Spinal cord (tissue), 10 donors: ENCODE data around the gene PIF1. TPM values are rescaled to one million over a fixed set of nuclear protein-coding genes. Genes with fewer than 3 reads are reported as not detected.

ENCODE experiments used
- DNase-seq, 6 donors: peaks; one replicate each; pipeline versions ENCODE4 v3.0.0 to v3.0.0-alpha.2; 2013 to 2015; ENCODE audit warnings: low spot score in 6 of 6, low read depth in 4 of 6
- H3K27ac ChIP-seq: one replicate; pipeline ENCODE4 v1.5.1; 2013; ENCODE audit warnings: low read depth, low read length, control low read depth
- H3K27me3 ChIP-seq: one replicate; pipeline ENCODE4 v1.6.1; 2013; ENCODE audit warnings: low read length; ENCODE audit not compliant: control insufficient read depth, insufficient read depth
- H3K36me3 ChIP-seq: one replicate; pipeline ENCODE4 v1.6.1; 2013; ENCODE audit warnings: low read length; ENCODE audit not compliant: control insufficient read depth, insufficient read depth
- H3K4me1 ChIP-seq: one replicate; pipeline ENCODE4 v1.6.1; 2013; ENCODE audit warnings: low read length; ENCODE audit not compliant: control insufficient read depth, insufficient read depth
- H3K4me3 ChIP-seq: one replicate; pipeline ENCODE4 v1.5.1; 2013; ENCODE audit warnings: low read depth, low read length, control low read depth
- H3K9me3 ChIP-seq: one replicate; pipeline ENCODE4 v1.6.1; 2013; ENCODE audit warnings: low read length; ENCODE audit not compliant: control insufficient read depth, insufficient read depth
- WGBS: methylation state at CpG from one replicate; pipeline ENCODE4 v1.1.5; 2013; ENCODE audit warnings: missing lambda C conversion rate; ENCODE audit not compliant: insufficient coverage; 5-methylcytosine and 5-hydroxymethylcytosine counted together
- polyA plus RNA-seq, 2 donors: library from polyadenylated mRNA; unstranded; fragments of 120-200 nt; gene quantifications; one replicate each; pipeline ENCODE4 v1.2.1, GENCODE V29; 2013; ENCODE audit not compliant: insufficient read length in 2 of 2
- total RNA-seq, 2 donors: library from RNA; depleted of rRNA in 1 of 2; stranded (reverse); fragments of 120-200 nt in 1 of 2; fragments of >200 nt in 1 of 2; gene quantifications; one replicate each; pipeline versions ENCODE4 v1.2.3 to v1.2.4, GENCODE V29; 2013 to 2014
- donor health status: healthy.

PIF1 gene
- total and polyA plus RNA-seq, 4 donors, result 2.3 to 11.3 (median 6.3) TPM

DNA sequence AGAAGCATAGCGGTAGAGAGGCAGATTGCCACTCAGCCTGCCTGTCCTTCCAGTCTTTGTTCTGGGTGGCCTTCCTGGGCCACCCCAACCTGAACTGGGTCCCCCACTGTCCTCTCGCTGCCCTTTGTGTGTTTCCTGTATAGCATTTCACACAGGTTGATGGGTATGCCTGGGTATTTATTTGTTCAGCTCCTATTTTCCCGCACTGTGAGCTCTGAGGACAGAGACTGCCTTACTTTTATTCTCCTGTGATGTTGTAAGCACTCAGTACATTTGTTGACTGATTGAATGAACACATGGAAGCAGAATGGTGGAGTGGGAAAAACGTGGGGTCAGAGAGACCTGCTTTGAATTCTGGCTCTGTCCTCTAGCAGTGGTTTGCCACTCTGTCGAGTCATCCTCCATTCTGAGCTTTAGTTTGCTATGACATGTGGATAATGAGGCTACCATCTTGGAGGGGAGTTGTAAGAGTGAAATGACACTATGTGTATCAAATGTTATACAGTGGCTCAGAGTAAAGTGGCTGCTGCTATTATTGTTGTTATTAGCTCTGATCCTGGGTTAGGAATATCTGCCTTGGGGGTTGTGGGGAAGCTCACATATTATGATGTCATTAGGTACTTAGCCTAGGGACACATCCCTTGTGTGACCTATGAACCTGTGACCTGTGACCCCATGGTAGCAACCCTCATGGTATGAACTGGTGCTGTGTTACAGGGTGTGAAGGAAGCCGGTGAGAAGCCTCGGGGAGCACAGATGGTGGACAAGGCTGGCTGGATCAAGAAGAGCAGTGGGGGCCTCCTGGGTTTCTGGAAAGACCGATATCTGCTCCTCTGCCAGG is 22.6 kb upstream of the PIF1 start:
- Histone ChIP-seq H3K36me3 (peaks cover 6% of the 10 kb centered on the region), H3K27me3 (no peaks in the 10 kb centered on the region), H3K4me3 (no peak overlapping the region), H3K4me1 (peaks cover 36% of the 10 kb centered on the region), H3K9me3 (no peaks in the 10 kb centered on the region), H3K27ac (no peak overlapping the region)
- 83% methylated on average over 5 of the region's 8 CpGs for WGBS
- DNase-seq, result no peak

GRCh38 chr15:64847448-64847847 is 22.0 kb upstream of the PIF1 start:
- no peaks in the 10 kb centered on the region for H3K27me3 ChIP-seq
- H3K36me3 ChIP-seq, result peaks cover 6% of the 10 kb centered on the region
- no CpG with 5 or more reads among the region's 3 CpGs for WGBS
- no peak overlapping the region for H3K4me3 ChIP-seq
- no peaks in the 10 kb centered on the region for H3K9me3 ChIP-seq
- DNase-seq, result no peak
- no peak overlapping the region for H3K27ac ChIP-seq
- peaks cover 42% of the 10 kb centered on the region for H3K4me1 ChIP-seq

GRCh38 chr15:64847016-64847415 is 21.6 kb upstream of the PIF1 start:
- Histone ChIP-seq H3K27ac (no peak overlapping the region), H3K27me3 (no peaks in the 10 kb centered on the region), H3K4me3 (no peak overlapping the region), H3K4me1 (peaks cover 47% of the 10 kb centered on the region), H3K9me3 (no peaks in the 10 kb centered on the region), H3K36me3 (peaks cover 6% of the 10 kb centered on the region)
- DNase-seq, result no peak
- 100% methylated on average over 2 of the region's 3 CpGs for WGBS

DNA sequence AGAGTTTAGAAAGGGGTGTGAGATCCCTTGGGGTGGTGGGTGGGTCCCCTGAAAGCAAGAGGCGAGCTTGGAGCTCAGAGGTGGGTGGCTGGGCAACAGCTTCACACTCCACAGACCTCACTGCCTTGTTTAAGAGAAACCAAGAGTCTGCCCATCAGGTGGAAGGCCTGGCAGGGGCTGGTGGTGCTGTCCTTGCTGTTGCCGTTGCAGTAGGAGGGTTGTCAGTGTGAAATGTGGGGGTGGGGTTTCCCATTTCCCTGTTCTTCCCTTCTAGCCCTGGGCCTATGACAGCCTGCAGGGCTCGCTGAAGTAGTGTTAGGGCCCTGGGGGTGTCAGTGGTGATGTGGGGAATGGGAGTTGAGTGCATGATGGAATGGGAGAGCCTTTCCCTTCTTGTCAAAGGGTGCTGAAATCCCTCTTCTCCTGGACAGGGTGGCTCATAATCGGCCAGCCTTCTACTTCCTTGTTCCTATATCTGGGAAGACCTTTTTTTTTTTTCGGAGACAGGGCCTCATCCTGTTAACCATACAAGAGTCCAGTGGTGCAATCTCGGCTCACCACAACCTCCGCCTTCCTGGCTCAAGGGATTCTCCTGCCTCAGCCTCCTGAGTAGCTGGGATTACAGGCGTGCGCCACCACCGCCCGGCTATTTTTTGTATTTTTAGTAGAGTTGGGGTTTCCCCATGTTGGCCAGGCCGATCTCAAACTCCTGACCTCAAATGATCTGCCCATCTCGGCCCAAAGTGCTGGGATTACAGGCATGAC is 20.6 kb upstream of the PIF1 start:
- Histone ChIP-seq H3K27ac (peak overlapping the region; percentile 11), H3K4me3 (no peak overlapping the region), H3K27me3 (no peaks in the 10 kb centered on the region), H3K36me3 (peaks cover 9% of the 10 kb centered on the region), H3K4me1 (peaks cover 52% of the 10 kb centered on the region), H3K9me3 (no peaks in the 10 kb centered on the region)
- 88% methylated on average over 8 of the region's 13 CpGs for WGBS
- no peak for DNase-seq

DNA sequence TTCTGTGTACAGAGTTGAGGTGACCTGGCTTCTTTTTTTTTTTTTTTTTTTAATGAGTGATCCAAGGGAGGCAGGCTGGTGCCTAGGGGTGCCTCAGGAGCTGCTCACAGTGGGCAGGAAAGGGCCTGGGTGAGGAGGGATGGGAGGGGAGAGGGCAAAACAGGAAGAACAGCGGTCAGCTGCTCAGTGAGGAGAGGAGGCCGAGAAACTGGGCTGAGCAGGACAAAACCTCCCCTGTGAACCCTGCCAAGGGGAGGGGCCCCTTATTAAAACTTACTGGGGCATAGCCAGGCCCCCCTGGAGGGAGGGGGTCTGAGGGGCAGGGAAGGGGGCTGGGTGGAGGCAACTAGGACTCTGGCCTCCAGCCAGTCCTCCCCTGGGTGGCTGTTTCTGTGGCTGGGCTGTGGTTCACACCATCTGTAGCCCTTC is 19.8 kb upstream of the PIF1 start:
- peak in 1 of 6 donors; percentile 65 for DNase-seq
- 14% methylated on average over 1 of the region's 2 CpGs for WGBS
- Histone ChIP-seq H3K27ac (peak overlapping the region; percentile 11), H3K36me3 (peaks cover 6% of the 10 kb centered on the region), H3K4me1 (peaks cover 58% of the 10 kb centered on the region), H3K4me3 (no peak overlapping the region), H3K27me3 (no peaks in the 10 kb centered on the region), H3K9me3 (no peaks in the 10 kb centered on the region)

GRCh38 chr15:64844576-64845145 is 19.2 kb upstream of the PIF1 start:
- peak overlapping the region; percentile 24 for H3K4me3 ChIP-seq

DNA sequence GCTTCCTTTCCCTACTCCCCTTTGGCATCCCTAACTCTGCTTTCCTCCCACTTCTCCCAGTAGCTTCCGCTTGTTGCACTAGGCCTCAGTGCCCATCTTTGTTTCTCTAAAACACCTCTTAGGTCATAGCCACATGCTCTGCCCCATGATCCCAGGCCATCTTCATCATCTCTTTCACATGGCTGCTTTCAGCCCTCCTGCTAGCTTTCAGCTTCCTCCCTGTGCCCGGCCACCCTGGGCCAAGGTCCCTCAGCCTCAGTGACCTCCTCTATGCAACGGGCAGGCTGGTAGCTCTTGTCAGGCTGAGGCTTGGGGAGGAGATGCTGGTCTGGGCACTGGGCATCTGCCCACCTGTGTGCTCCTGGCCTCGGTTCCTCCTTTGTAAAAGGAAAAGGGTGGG is 18.5 kb upstream of the PIF1 start:
- H3K9me3 ChIP-seq, result no peaks in the 10 kb centered on the region
- peaks cover 58% of the 10 kb centered on the region for H3K4me1 ChIP-seq
- 87% methylated on average over 3 of the region's 4 CpGs for WGBS
- H3K36me3 ChIP-seq, result peaks cover 3% of the 10 kb centered on the region
- peak overlapping the region; percentile 24 for H3K4me3 ChIP-seq
- no peak for DNase-seq
- peak overlapping the region; percentile 11 for H3K27ac ChIP-seq
- H3K27me3 ChIP-seq, result no peaks in the 10 kb centered on the region

More at GRCh38 chr15:64844576-64845145, 19.2 kb upstream of the PIF1 start:
- H3K27ac ChIP-seq, result peak overlapping the region; percentile 11
- H3K36me3 ChIP-seq, result peaks cover 6% of the 10 kb centered on the region
- DNase-seq, result no peak
- H3K4me1 ChIP-seq, result peaks cover 58% of the 10 kb centered on the region
- 53% methylated on average over 6 of the region's 8 CpGs for WGBS
- no peaks in the 10 kb centered on the region for H3K27me3 ChIP-seq
- H3K9me3 ChIP-seq, result no peaks in the 10 kb centered on the region

DNA sequence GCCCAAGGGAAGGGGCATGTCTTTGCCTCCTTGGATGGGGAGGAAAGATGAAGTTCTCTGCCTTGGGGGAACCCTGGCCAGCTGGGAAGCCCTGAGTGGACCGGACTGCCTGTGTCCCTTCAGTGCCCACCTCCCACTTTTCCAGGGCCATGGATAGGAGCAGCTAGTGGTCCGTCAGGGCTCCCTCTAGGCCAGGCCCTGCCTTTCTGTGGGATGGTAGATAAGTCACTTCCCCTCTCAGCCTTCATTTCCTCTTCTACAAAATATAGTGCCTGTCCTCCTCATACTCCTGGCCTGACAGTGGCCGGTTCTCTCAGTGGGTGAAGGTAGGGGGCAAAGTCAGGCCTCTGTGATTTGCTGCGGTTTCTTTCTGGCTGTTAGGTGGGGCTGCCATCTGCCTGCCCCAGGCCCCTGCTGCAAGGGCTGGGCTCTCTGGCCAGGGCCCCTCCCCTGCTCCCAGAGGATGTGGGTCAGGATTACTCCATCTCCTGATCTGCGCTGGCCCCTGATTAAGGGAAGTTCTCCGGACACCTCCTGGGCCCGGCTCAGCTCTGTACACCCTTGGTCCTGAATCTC is 17.6 kb upstream of the PIF1 start:
- peaks cover 3% of the 10 kb centered on the region for H3K36me3 ChIP-seq
- H3K27ac ChIP-seq, result peak overlapping the region; percentile 82
- peak overlapping the region; percentile 84 for H3K4me3 ChIP-seq
- 80% methylated on average over 2 of the region's 7 CpGs for WGBS
- no peaks in the 10 kb centered on the region for H3K27me3 ChIP-seq
- peaks cover 58% of the 10 kb centered on the region for H3K4me1 ChIP-seq
- DNase-seq, result no peak
- H3K9me3 ChIP-seq, result no peaks in the 10 kb centered on the region

GRCh38 chr15:64842096-64842939 is 16.9 kb upstream of the PIF1 start:
- Histone ChIP-seq H3K27ac (peak overlapping the region; percentile 82), H3K27me3 (no peaks in the 10 kb centered on the region), H3K4me3 (peak overlapping the region; percentile 84), H3K9me3 (no peaks in the 10 kb centered on the region), H3K4me1 (peaks cover 53% of the 10 kb centered on the region), H3K36me3 (peaks cover 3% of the 10 kb centered on the region)
- no peak for DNase-seq
- 5% methylated on average over 21 of the region's 26 CpGs for WGBS
